Raji (cell line): Measurements from ENCODE around the gene KRTAP10-10.

Experiments
- POLR2A ChIP-seq: IDR thresholded peaks from 2 replicates; pipeline ENCODE4 v1.6.1; 2011; ENCODE audit warnings: low read depth, low read length, control low read depth; ENCODE audit not compliant: insufficient read depth

Gene KRTAP10-10

DNA sequence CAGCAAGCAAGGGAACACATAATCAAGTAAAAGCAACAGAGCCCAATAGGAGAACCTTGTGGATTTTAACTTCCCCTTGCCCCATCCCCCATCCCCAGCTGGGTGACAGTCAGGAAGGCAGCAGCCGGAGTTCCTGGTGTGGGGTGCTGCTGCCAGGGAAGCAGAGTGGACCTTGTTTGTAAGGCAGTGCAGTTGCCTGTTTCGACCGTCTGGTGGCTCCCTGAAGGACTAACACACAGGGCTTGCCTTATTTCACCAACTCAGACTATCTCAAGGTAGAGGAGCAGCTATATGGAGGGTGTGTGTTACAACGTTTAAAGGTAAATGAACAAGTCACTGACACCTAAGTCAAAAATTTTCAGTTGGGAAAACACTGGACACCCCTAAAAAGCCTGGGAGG lies 18.7 kb upstream of the KRTAP10-10 start:
- no peak for TF ChIP-seq POLR2A

- no peak for TF ChIP-seq POLR2A
These were observed 18.2 kb upstream of the KRTAP10-10 start for GRCh38 chr21:44618909-44619308.

GRCh38 chr21:44619886-44620285 lies 17.3 kb upstream of the KRTAP10-10 start:
- no peak for TF ChIP-seq POLR2A

- no peak for TF ChIP-seq POLR2A
These were observed 13.6 kb upstream of the KRTAP10-10 start for GRCh38 chr21:44623575-44623974.

GRCh38 chr21:44625756-44626155 lies 11.4 kb upstream of the KRTAP10-10 start:
- TF ChIP-seq POLR2A = no peak

DNA sequence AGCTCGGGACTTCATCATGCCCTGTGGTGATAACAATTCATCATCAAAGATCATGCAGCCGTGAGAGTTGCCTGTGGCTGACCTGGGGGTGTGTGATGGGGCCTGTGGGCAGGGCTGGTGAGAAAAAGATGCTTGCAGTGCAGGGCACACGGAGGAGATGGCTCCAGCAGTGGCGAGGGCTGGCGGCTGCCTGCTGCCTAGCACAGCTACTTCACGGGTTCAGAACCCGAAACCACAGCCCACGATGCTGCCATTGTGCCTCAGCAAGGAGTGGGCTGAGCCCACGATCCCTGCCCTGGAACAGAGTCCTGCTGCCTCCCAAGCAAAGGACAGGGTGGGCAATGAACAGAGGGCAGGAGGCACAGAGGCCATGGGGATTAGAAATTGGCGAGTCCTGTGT lies 10.9 kb upstream of the KRTAP10-10 start:
- no peak for TF ChIP-seq POLR2A

- TF ChIP-seq POLR2A = no peak
These were observed 10.4 kb upstream of the KRTAP10-10 start, which contains the start of gene KRTAP10-9 for GRCh38 chr21:44626673-44627143. TSS of gene KRTAP10-9 (plus strand) at chr21:44627093. CDS start at chr21:44627172, 79 bp downstream.

DNA sequence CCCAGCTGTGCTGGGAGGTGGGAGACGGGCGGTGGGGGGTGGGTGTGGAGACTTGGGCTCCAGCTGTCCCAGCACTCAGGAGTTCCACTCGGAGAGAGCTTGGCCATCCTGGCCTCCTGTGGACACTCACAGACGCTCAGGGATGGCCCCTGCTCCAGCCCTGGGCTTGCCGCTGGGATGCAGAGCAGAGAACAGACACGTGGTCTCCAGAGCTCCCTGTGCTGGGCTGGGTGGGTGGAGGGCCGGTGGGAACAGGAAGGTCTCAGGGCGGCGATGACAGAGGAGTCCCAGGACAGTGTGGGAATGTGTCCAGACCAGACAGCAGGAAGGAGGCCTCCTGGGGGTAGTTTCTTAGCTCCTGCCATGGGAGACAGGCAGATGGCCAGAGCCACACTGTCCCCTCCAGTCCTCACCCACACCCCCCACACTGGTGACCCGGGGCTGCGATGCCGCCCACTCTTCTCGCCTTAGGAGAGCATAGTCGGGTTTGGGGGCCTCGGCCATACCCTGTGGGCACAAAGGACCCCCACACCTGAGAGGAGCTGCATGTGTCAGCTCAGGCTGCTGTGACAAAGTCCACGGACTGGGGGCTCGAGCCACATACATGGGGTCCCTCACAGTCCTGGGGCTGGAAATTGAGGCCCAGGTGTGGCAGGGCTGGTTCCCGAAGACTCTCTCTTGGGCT lies 8.3 kb upstream of the KRTAP10-10 start:
- no peak for TF ChIP-seq POLR2A

DNA sequence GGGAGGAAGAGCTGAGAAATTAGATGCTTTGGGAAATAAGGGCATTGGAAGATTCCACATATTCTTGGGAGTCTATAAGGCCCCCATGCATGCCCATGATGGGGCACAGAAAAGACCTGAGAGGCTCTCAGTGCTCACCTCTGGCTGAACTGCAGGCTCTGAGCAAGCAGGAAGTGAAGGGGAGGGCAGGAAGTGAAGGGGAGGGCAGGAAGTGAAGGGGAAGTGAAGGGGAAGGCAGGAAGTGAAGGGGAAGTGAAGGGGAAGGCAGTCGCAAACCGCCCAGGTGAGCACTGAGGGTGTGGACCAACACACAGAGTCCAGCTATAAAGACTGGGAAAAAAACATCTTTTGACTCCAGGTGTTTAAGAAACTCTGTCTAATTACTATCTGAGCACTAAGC lies 6.7 kb upstream of the KRTAP10-10 start:
- TF ChIP-seq POLR2A = no peak

- no peak for TF ChIP-seq POLR2A
These were observed 5.1 kb upstream of the KRTAP10-10 start for GRCh38 chr21:44632067-44632466.

DNA sequence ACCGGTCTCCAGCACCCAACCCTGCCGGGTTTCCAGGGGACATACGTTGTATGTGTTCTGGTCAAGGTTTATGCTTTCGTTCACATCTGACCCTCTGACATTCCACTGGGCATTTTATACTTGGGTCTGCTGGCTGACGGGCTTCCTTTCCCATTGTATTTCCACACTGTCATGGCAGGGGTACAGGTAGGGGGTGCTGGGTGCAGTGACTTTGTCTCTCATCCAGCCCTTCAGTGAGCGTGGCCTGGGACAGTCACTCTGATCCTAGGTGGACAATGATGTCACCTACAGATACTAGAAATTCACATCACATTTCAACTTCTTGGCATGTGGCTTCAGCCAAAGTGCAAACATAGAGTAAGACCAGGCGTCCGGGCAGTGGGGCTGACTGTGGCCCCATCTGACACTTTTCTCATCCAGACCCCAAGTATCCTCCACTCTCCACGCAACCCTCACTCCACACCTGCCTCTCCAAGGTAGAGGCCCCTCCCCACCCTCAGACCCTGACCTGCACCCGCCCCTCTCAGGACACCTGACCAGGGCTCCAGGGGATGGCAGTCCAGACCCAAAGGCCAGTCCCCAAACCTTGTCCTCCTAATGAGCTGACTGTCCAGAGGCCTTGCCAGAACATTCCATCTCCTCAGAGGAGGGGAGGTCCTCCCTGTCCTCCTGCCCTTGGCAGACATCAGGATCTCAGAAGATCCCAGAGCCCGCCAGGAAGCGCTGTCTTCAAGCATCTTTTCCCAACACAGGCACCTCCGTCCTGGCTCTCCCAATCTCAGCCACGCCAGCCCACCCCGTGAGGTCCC lies 743 bp upstream of the KRTAP10-10 start:
- no peak for TF ChIP-seq POLR2A

DNA sequence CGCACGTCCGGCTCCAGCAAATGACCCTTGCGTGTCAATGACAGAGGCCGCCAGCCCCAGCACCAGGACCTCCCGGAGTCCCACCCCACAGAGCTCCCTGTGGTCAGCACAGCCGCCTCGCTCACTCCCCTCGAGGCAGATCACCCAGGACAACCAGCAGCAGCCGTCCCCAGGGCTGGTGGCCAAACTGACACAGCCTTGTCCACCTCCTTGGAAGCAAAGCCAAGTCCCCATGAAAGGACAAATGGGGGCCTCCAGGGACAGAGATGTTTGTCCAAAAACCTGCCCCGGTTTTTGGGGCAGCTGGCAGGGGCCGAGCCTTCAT lies 2.1 kb downstream of the KRTAP10-10 start:
- TF ChIP-seq POLR2A = no peak

DNA sequence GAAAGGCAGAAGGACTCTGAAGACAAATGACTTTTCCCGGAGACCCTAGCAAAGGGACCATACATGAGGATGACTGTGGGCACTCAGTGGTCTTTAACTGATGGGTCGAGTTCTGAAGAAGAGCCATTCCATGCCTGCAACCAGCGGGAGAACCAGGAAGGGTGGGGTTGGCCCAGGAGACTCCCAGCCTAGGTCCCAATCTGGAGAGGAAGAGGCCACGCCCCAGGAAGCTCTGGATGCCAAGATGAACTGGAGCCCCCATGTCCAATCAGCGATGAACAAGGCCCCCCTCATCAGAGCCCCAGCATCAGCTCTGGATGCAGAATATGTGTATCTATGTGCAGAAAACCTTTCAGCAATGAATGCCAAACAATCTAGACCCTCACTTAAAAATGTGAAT lies 3.6 kb downstream of the KRTAP10-10 start:
- no peak for TF ChIP-seq POLR2A

- no peak for TF ChIP-seq POLR2A
These were observed 6.7 kb downstream of the KRTAP10-10 start for GRCh38 chr21:44643741-44644310.

DNA sequence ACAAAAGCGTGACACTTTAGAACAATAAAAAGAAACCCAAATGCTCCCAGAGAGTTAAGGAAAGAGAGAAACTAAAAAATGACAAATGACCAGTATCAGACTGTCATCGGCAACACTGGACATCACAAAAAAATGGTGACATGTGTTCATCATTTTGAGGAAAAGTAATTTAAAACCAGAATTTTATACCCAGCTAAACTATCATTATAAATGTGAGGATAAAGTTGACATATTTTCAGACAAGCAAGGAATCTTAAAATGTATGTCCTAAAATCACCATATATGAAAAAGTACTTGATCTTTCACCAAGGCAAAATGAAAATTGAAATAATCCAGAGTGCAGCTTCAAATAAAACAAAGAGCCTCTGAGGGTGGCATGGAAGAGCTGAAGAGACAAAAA lies 7.7 kb downstream of the KRTAP10-10 start:
- no peak for TF ChIP-seq POLR2A
